Peyer's patch (tissue), 4 donors: ENCODE data around the gene PLP2.

ENCODE experiments used
- CTCF ChIP-seq, 6 experiments: fragments of 450-650 bp in 4 of 6; fragments of 200-600 bp in 2 of 6; sonication (generic) in 1 of 6; IDR thresholded peaks; one replicate each; pipeline ENCODE4 v1.5.1; 2017 to 2019; ENCODE audit warnings: antibody characterized with exemption in 6 of 6, mild to moderate bottlenecking in 3 of 6, moderate library complexity in 1 of 6
- POLR2A ChIP-seq, 2 donors: fragments of 450-650 bp; IDR thresholded peaks; one replicate each; pipeline ENCODE4 v1.5.1; 2017; ENCODE audit warnings: antibody characterized with exemption in 2 of 2, mild to moderate bottlenecking in 2 of 2, moderate library complexity in 2 of 2

DNA sequence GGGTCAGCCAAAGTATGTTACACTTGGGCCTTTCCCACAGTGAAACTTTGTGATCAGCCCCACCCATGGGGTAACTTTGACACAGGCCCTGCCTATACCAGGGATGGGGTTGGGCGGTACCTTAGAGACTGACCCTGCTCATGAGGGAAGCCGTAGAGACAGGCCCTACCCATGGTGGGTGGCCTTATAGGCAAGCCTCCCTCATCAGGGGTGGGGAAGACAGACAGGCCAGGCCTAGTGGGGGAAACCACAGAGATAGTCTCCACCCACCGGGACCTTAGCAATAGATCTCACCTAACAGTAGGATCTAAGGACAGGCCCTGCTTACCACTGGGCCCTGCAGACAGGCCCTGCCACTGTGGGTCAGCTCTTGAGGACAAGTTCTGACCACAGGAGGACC, 6.8 kb downstream of the PLP2 start:
- TF ChIP-seq CTCF (IDR thresholded peaks at IDR 0.05), result no peak
- no peak for TF ChIP-seq POLR2A (IDR thresholded peaks at IDR 0.05)
